ENCODE measurements around the gene RANBP1.
"Not testable (repeated sequence)": the region's sequence is repeated elsewhere in the genome, so short reads cannot be mapped to it uniquely, and the experiment has no call there.

RANBP1 gene

GRCh38 chr22:20155330-20156041 lies 39.6 kb downstream of the RANBP1 start:
- DNase-seq = peak; percentile 75

- DNase-seq = no peak
Measured at GRCh38 chr22:20156042-20156389, 40.1 kb downstream of the RANBP1 start.

GRCh38 chr22:20156611-20157429 lies 40.9 kb downstream of the RANBP1 start:
- no peak for DNase-seq

GRCh38 chr22:20157430-20158183 lies 41.7 kb downstream of the RANBP1 start:
- DNase-seq = no peak

GRCh38 chr22:20158391-20159036 lies 42.6 kb downstream of the RANBP1 start:
- no peak for DNase-seq

GRCh38 chr22:20159076-20159475 lies 43.2 kb downstream of the RANBP1 start:
- DNase-seq = peak; percentile 3

- not testable (repeated sequence) for DNase-seq
Measured at GRCh38 chr22:20159531-20159930, 43.6 kb downstream of the RANBP1 start.

GRCh38 chr22:20160041-20160440 lies 44.1 kb downstream of the RANBP1 start:
- DNase-seq = no peak

GRCh38 chr22:20164863-20165262 lies 49.0 kb downstream of the RANBP1 start:
- DNase-seq = no peak

GRCh38 chr22:20165421-20165820 lies 49.5 kb downstream of the RANBP1 start:
- no peak for DNase-seq

GRCh38 chr22:20165913-20166312 lies 50.0 kb downstream of the RANBP1 start:
- no peak for DNase-seq

- no peak for DNase-seq
Measured at GRCh38 chr22:20166703-20167102, 50.8 kb downstream of the RANBP1 start.

GRCh38 chr22:20167643-20168322 lies 51.9 kb downstream of the RANBP1 start:
- no peak for DNase-seq

- no peak for DNase-seq
Measured at GRCh38 chr22:20169253-20169822, 53.4 kb downstream of the RANBP1 start.

GRCh38 chr22:20170170-20170569 lies 54.3 kb downstream of the RANBP1 start:
- no peak for DNase-seq

GRCh38 chr22:20171288-20172140 lies 55.6 kb downstream of the RANBP1 start:
- no peak for DNase-seq

GRCh38 chr22:20172141-20172613 lies 56.3 kb downstream of the RANBP1 start:
- no peak for DNase-seq

GRCh38 chr22:20173246-20173645 lies 57.3 kb downstream of the RANBP1 start:
- no peak for DNase-seq

- no peak for DNase-seq
Measured at GRCh38 chr22:20173772-20174171, 57.9 kb downstream of the RANBP1 start.

GRCh38 chr22:20174785-20175596 lies 59.1 kb downstream of the RANBP1 start:
- no peak for DNase-seq
